Endothelial cell of umbilical vein (primary cell): ENCODE measurements around the gene PM20D1. TPM values are rescaled to one million over a fixed set of nuclear protein-coding genes. Genes with fewer than 3 reads are reported as not detected.

Experiments used
- BruUV-seq: library from RNA; stranded (reverse); fragments of 400-500 nt; replicated peaks from 2 replicates; lab custom pipeline; 2021; lab: Mats Ljungman, UMichigan
- CTCF ChIA-PET: fragments of 300-600, 350-600 bp; sonication (Branson Sonifier 250); formaldehyde crosslinking; loops from one replicate; lab custom pipeline; 2021; ENCODE audit warnings: antibody characterized with exemption, inconsistent platforms; lab: Charles Lee
- POLR2A ChIA-PET: fragments of 300-600, 350-600 bp; sonication (Branson Sonifier 250); formaldehyde crosslinking; loops from one replicate; lab custom pipeline; 2021; ENCODE audit warnings: antibody characterized with exemption, inconsistent platforms; lab: Charles Lee
- DNase-seq: peaks from one replicate; pipeline ENCODE4 v3.0.0-alpha.2; 2011; ENCODE audit warnings: low read depth, low spot score
- FAIRE-seq: peaks from 2 replicates; lab custom pipeline; 2011; peaks lifted over from hg19 to GRCh38; lab: Jason Lieb, UNC
- H2AFZ ChIP-seq: 2 replicates; pipeline ENCODE4 v1.6.0; 2012; ENCODE audit warnings: low read depth, low read length, control low read depth, inconsistent platforms
- H3K27ac ChIP-seq: 2 replicates; pipeline ENCODE4 v1.5.1; 2011; ENCODE audit warnings: low read depth, mild to moderate bottlenecking, control low read depth, low read length, moderate library complexity; ENCODE audit not compliant: insufficient read depth
- H3K27me3 ChIP-seq, 2 experiments: 2 replicates each; pipeline versions ENCODE4 v1.6.0 to v1.6.1; 2011; ENCODE audit warnings: low read length in 2 of 2, mixed read lengths in 1 of 2; ENCODE audit not compliant: control insufficient read depth in 2 of 2, insufficient read depth in 2 of 2
- H3K36me3 ChIP-seq, 2 experiments: 2 replicates in 1 of 2; 3 replicates in 1 of 2; pipeline ENCODE4 v1.5.1; 2011; ENCODE audit warnings: low read length in 2 of 2, mild to moderate bottlenecking in 1 of 2, moderate library complexity in 1 of 2; ENCODE audit not compliant: control insufficient read depth in 2 of 2, insufficient read depth in 2 of 2; ENCODE audit errors: extremely low read depth in 1 of 2
- H3K4me1 ChIP-seq: 3 replicates; pipeline ENCODE4 v1.5.1; 2011; ENCODE audit warnings: mild to moderate bottlenecking, low read length; ENCODE audit not compliant: control insufficient read depth, insufficient read depth; ENCODE audit errors: extremely low read depth
- H3K4me2 ChIP-seq: 2 replicates; pipeline ENCODE4 v1.6.1; 2011; ENCODE audit warnings: low read length, control low read depth, mixed read lengths; ENCODE audit not compliant: insufficient read depth
- H3K4me3 ChIP-seq, 3 experiments: fragments of 200-600 bp in 1 of 3; sonication (generic), shearing (Covaris generic) in 1 of 3; replicated peaks in 1 of 3; 2 replicates each; pipeline ENCODE4 v1.5.1; 2011 to 2016; ENCODE audit warnings: control low read depth in 3 of 3, low read length in 3 of 3, mild to moderate bottlenecking in 2 of 3, inconsistent platforms in 1 of 3, low read depth in 1 of 3, moderate library complexity in 1 of 3; ENCODE audit not compliant: insufficient read depth in 1 of 3
- H3K79me2 ChIP-seq: 2 replicates; pipeline ENCODE4 v1.6.0; 2012; ENCODE audit warnings: low read length, inconsistent platforms; ENCODE audit not compliant: control insufficient read depth, insufficient read depth
- H3K9ac ChIP-seq: replicated peaks from 2 replicates; pipeline ENCODE3; 2011; ENCODE audit warnings: low read length, control low read depth; ENCODE audit not compliant: insufficient read depth; ENCODE audit errors: extremely low read depth
- H3K9me1 ChIP-seq: replicated peaks from 3 replicates; pipeline ENCODE4 v1.6.0; 2011; ENCODE audit warnings: mild to moderate bottlenecking, low read length; ENCODE audit not compliant: control insufficient read depth, insufficient read depth; ENCODE audit errors: extremely low read depth
- H3K9me3 ChIP-seq: replicated peaks from 2 replicates; pipeline ENCODE4 v1.5.1; 2012; ENCODE audit warnings: low read length, inconsistent platforms; ENCODE audit not compliant: control insufficient read depth, insufficient read depth
- H4K20me1 ChIP-seq: replicated peaks from 2 replicates; pipeline ENCODE3; 2011; ENCODE audit warnings: mild to moderate bottlenecking, low read length; ENCODE audit not compliant: control insufficient read depth, insufficient read depth; ENCODE audit errors: extremely low read depth
- CTCF ChIP-seq, 2 donors: IDR thresholded peaks; 1 replicate in 1 of 2; 2 replicates in 1 of 2; pipeline ENCODE4 v1.5.1; 2011; ENCODE audit warnings: low read length in 2 of 2, mild to moderate bottlenecking in 2 of 2, moderate library complexity in 2 of 2, control low read depth in 1 of 2, inconsistent platforms in 1 of 2, low read depth in 1 of 2; ENCODE audit not compliant: insufficient read depth in 1 of 2; ENCODE audit errors: extremely low read depth in 1 of 2
- EZH2 ChIP-seq: IDR thresholded peaks from 2 replicates; pipeline ENCODE4 v1.6.1; 2012; ENCODE audit warnings: borderline replicate concordance, low read depth, mild to moderate bottlenecking, moderate library complexity, low read length, inconsistent platforms; ENCODE audit not compliant: severe bottlenecking
- FOS ChIP-seq: IDR thresholded peaks from 2 replicates; pipeline ENCODE4 v1.6.1; 2011; ENCODE audit warnings: mild to moderate bottlenecking, low read length, moderate library complexity, borderline replicate concordance; ENCODE audit not compliant: insufficient read depth
- GATA2 ChIP-seq: IDR thresholded peaks from 2 replicates; pipeline ENCODE4 v1.7.0; 2011; ENCODE audit warnings: low read depth, mild to moderate bottlenecking, moderate library complexity, mixed read lengths, low read length; ENCODE audit not compliant: insufficient read length, insufficient read depth
- MAX ChIP-seq: IDR thresholded peaks from 2 replicates; pipeline ENCODE4 v1.6.1; 2011; ENCODE audit not compliant: insufficient read depth, insufficient read length
- MYC ChIP-seq: IDR thresholded peaks from one replicate; pipeline ENCODE4 v1.6.1; 2011; ENCODE audit warnings: mild to moderate bottlenecking, low read depth, low read length
- POLR2A ChIP-seq: IDR thresholded peaks from 2 replicates; pipeline ENCODE4 v1.6.1; 2012; ENCODE audit warnings: low read depth, mild to moderate bottlenecking, control low read depth, low read length
- POLR2AphosphoS5 ChIP-seq: IDR thresholded peaks from 2 replicates; pipeline ENCODE4 v1.6.1; 2012; ENCODE audit warnings: low read depth, mild to moderate bottlenecking, control low read depth, low read length, moderate library complexity; ENCODE audit not compliant: insufficient read depth
- dilution Hi-C: fragments of 300-500 bp; cut with MboI; formaldehyde crosslinking; loops from one replicate; pipeline ENCODE4 v1.15.0; 2019; ENCODE audit warnings: low sequenced_read_pairs; ENCODE audit not compliant: extremely low pct_ligation_motif_present
- intact Hi-C: fragments of 100-400 bp; cut with micrococcal nuclease; formaldehyde crosslinking; loops from one replicate; pipeline ENCODE4 v1.10.0; 2022
- polyA plus RNA-seq, 4 experiments: library from polyadenylated mRNA; depleted of rRNA in 3 of 4; stranded (reverse) in 3 of 4; unstranded in 1 of 4; fragments of >200 nt; gene quantifications; 2 replicates each; pipeline versions ENCODE4 v1.2.1 to v1.2.3, GENCODE V29; 2011 to 2012; ENCODE audit warnings: missing spikeins in 1 of 4
- total RNA-seq: library from RNA; stranded (reverse); gene quantifications from 2 replicates; pipeline ENCODE4 v1.2.3, GENCODE V29; 2021

Gene PM20D1
- total and polyA plus RNA-seq, 2 donors (not counting 3 experiments of a cell fraction or from before 2014, with no cell fraction given), result 0.11 TPM; not detected in 1

DNA sequence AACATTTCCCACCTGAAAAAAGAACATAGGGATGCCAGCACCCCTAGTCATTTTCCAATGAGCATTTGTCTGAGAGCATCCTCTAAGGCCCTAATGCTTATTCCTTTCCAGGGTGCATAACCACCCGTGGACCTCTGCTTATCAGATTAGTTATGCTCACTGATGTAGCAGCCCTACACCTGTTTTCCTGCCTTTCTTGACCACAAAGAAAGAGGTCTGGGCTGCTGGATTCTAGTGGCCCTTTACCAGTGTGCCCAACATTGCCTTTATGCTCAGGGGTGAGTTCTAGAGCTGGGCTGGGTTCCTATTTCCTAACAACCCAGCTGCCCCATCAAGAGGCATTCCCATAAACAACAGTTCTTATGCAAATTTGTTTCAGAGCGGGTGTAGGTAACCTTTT is 20.3 kb upstream of the PM20D1 start:
- TF ChIP-seq FOS, result no peak
- TF ChIP-seq EZH2, result no peak
- no peak for TF ChIP-seq CTCF (IDR thresholded peaks at IDR 0.05; ENCODE audit: extremely low read depth in 1 of 2, insufficient read depth in 1 of 2, low read depth in 1 of 2, low read length in 2 of 2)
- no peak for TF ChIP-seq MYC
- no peak for TF ChIP-seq POLR2A
- no peak for TF ChIP-seq MAX
- no peak for TF ChIP-seq GATA2
- TF ChIP-seq POLR2AphosphoS5, result no peak
- CTCF ChIA-PET, result no interaction called here
- no TSS peak for BruUV-seq
- intact Hi-C loops (no loop called here), dilution Hi-C loops (no loop called here)
- Histone ChIP-seq H3K4me3 (no peak overlapping the region), H3K9me3 (no peaks in the 10 kb centered on the region), H3K27me3 (peaks cover 3 to 7% of the 10 kb centered on the region in 2 experiments), H3K4me1 (no peaks in the 10 kb centered on the region), H3K9me1 (no peaks in the 10 kb centered on the region), H3K27ac (no peak overlapping the region), H2AFZ (no peak overlapping the region), H4K20me1 (no peaks in the 10 kb centered on the region), H3K4me2 (no peak overlapping the region), H3K9ac (no peak overlapping the region), H3K36me3 (no peaks in the 10 kb centered on the region), H3K79me2 (no peaks in the 10 kb centered on the region)
- POLR2A ChIA-PET, result no interaction called here
- no peak for FAIRE-seq
- DNase-seq, result no peak
